ENCODE measurements around the gene TRIM65. TPM values are rescaled to one million over a fixed set of nuclear protein-coding genes. Genes with fewer than 3 reads are reported as not detected.

Gene TRIM65
- total RNA-seq, 1 experiment from 2014 or later: 23.1 TPM

DNA sequence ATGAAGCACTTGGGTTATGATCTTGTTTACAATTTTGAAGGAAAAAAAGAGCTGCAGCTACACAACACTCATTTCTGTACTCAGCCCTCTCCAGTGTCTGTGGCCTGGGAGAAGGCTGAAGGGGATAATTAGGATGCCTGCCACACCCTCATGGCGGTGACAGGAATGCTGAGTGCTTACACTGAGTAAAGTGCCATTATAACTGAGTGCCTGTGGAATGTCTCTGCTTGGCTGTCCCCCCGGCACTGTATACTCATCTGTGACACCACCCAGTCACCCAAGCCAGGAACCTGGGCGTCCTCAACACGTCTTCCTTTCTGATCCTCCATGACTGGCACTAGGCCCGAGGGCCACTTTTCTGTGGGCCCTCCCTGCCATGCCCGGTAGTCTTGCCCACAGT, 11.4 kb upstream of the TRIM65 start:
- TF ChIP-seq, protein P1, sequence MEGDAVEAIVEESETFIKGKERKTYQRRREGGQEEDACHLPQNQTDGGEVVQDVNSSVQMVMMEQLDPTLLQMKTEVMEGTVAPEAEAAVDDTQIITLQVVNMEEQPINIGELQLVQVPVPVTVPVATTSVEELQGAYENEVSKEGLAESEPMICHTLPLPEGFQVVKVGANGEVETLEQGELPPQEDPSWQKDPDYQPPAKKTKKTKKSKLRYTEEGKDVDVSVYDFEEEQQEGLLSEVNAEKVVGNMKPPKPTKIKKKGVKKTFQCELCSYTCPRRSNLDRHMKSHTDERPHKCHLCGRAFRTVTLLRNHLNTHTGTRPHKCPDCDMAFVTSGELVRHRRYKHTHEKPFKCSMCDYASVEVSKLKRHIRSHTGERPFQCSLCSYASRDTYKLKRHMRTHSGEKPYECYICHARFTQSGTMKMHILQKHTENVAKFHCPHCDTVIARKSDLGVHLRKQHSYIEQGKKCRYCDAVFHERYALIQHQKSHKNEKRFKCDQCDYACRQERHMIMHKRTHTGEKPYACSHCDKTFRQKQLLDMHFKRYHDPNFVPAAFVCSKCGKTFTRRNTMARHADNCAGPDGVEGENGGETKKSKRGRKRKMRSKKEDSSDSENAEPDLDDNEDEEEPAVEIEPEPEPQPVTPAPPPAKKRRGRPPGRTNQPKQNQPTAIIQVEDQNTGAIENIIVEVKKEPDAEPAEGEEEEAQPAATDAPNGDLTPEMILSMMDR (IDR thresholded peaks at IDR 0.05; ENCODE audit: insufficient read depth in 1 of 2, low read depth in 1 of 2, low read length in 1 of 2, severe bottlenecking in 1 of 2, unreplicated experiment in 1 of 2): no peak
- no peaks in the 10 kb centered on the region for H3K27me3 ChIP-seq (replicated peaks; ENCODE audit: control insufficient read depth, insufficient read depth, low read length)
- ChIA-PET CTCF (interaction anchor here (1.2 kb wide), 1 partner anchor 99 kb away, joined by 3 read pairs; no protein-coding TSS in a partner anchor), POLR2A (no interaction called here)
- intact Hi-C loops (cut with micrococcal nuclease; ENCODE audit: unreplicated experiment): no loop called here
- peak; percentile 57 to 84 for DNase-seq
- no peaks in the 10 kb centered on the region for H3K36me3 ChIP-seq (ENCODE audit: control insufficient read depth, insufficient read depth, low read length)
- peaks cover 22% of the 10 kb centered on the region for H3K4me1 ChIP-seq
- Mint-ChIP-seq H3K27me3 (ENCODE audit: insufficient read depth, unreplicated experiment) (no peaks in the 10 kb centered on the region), H3K4me3 (ENCODE audit: unreplicated experiment) (peak overlapping the region; percentile 22), H3K4me1 (ENCODE audit: low read depth, unreplicated experiment) (peaks cover 17% of the 10 kb centered on the region), H3K27ac (ENCODE audit: unreplicated experiment) (peak overlapping the region; percentile 91), H3K36me3 (ENCODE audit: insufficient read depth, unreplicated experiment) (peaks cover 24% of the 10 kb centered on the region), H3K9me3 (ENCODE audit: unreplicated experiment) (no peaks in the 10 kb centered on the region)
- BruUV-seq (replicated peaks): no TSS peak
- no peaks in the 10 kb centered on the region for H3K9me3 ChIP-seq
- no peak overlapping the region for H3K4me3 ChIP-seq (ENCODE audit: low read depth, low read length)

DNA sequence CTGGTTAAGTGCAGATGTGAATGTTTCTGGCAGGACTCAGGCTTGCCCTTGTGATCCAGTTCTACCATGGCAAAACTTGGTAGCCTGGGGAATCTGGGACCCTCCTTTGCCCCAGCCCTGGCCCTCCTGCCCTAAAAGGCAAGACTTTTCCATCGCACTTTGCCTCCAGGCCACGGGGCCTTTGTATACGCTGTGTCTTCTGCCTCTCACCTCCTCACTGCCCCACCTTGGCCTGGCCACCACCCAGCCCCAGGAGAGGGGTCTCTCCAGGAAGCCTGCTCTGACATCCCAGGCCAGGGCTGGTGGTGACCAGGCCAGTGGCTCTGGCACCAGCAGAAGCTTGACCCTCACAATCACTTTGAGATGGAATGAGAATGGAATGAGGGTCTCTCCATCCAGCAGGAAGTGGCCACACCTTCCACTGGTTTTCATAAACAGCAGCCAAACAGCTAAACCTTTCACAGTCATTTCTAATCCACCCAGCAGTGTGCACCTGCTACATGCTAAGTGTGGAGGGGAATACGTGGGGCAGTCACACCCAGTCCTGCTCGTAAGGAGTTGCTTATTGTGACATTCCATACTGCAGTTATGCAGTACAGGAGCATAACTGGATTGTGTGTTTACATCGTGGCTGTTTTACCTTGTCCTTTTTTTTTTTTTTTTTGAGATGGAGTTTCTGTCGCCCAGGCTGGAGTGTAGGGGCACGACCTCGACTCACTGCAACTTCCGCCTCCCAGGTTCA, 9.6 kb upstream of the TRIM65 start:
- H3K27ac Mint-ChIP-seq (ENCODE audit: unreplicated experiment): peak overlapping the region; percentile 30
- no peaks in the 10 kb centered on the region for H3K27me3 Mint-ChIP-seq (ENCODE audit: insufficient read depth, unreplicated experiment)
- no peaks in the 10 kb centered on the region for H3K27me3 ChIP-seq (replicated peaks; ENCODE audit: control insufficient read depth, insufficient read depth, low read length)
- H3K9me3 Mint-ChIP-seq (ENCODE audit: unreplicated experiment): no peaks in the 10 kb centered on the region
- intact Hi-C loops (cut with micrococcal nuclease; ENCODE audit: unreplicated experiment): no loop called here
- peaks cover 17% of the 10 kb centered on the region for H3K4me1 Mint-ChIP-seq (ENCODE audit: low read depth, unreplicated experiment)
- H3K36me3 ChIP-seq (ENCODE audit: control insufficient read depth, insufficient read depth, low read length): no peaks in the 10 kb centered on the region
- DNase-seq: peak in 1 of 2 experiments; percentile 37
- no peaks in the 10 kb centered on the region for H3K9me3 ChIP-seq
- H3K36me3 Mint-ChIP-seq (ENCODE audit: insufficient read depth, unreplicated experiment): peaks cover 32% of the 10 kb centered on the region
- peak overlapping the region; percentile 17 for H3K4me3 Mint-ChIP-seq (ENCODE audit: unreplicated experiment)
- no TSS peak for BruUV-seq (replicated peaks)
- ChIA-PET POLR2A (interaction anchor here (0.7 kb wide), 1 partner anchor 104 kb away, joined by 19 read pairs; no protein-coding TSS in a partner anchor), CTCF (interaction anchor here (0.6 to 1.8 kb wide), 15 partner anchors 12 to 227 kb away, joined by 3 to 12 read pairs (median 5); partner anchors contain the start of gene CDK3)
- TF ChIP-seq, protein P1 (IDR thresholded peaks at IDR 0.05; ENCODE audit: insufficient read depth in 1 of 2, low read depth in 1 of 2, low read length in 1 of 2, severe bottlenecking in 1 of 2, unreplicated experiment in 1 of 2): no peak
- H3K4me3 ChIP-seq (ENCODE audit: low read depth, low read length): no peak overlapping the region
- H3K4me1 ChIP-seq: peaks cover 22% of the 10 kb centered on the region

DNA sequence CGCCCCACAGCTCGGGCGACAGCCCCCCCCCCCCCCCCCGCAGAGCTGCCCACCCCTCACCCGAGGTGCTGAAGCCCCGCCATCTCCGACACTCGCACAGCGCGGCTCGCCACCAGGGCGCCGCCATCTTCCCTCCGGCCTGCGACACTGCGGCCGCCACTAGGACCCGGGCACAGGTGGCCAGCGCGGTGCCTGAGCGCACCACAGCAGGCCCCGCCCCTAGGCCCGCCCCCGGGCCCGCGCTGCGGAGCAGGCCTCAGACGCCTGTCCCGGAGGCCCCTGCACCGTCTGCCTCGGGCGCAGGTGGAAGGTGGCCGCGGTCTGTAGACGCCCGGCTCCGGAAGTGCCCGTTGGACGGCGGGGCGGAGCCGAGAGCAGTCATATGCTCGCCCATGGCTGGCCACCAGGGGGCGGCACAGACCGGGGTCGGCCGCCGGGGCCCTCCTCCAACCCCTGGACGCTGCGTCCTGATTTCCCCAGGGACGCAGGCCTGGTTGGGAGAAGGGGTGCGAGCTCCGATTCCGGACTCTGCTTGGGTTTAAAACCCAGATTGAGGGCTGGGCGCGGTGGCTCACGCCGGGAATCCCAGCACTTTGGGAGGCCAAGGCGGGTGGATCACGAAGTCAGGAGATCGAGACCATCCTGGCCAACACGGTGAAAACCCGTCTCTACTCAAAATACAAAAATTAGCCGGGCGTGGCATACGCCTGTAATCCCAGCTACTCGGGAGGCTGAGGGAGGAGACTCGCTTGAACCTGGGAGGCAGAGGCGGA, 8.2 kb upstream of the TRIM65 start, which contains the start of gene MRPL38:
Gene MRPL38 (minus strand): TSS at position 136 of the 773 bp plus-strand sequence. CDS start 9 bp downstream, at position 127.
- peaks cover 22% of the 10 kb centered on the region for H3K4me1 ChIP-seq
- Mint-ChIP-seq H3K27ac (ENCODE audit: unreplicated experiment) (peak within 1 kb of the TSS; percentile 92), H3K36me3 (ENCODE audit: insufficient read depth, unreplicated experiment) (peaks cover 46% of the 10 kb centered on the region), H3K27me3 (ENCODE audit: insufficient read depth, unreplicated experiment) (no peaks in the 10 kb centered on the region), H3K4me1 (ENCODE audit: low read depth, unreplicated experiment) (peaks cover 17% of the 10 kb centered on the region), H3K4me3 (ENCODE audit: unreplicated experiment) (peak within 1 kb of the TSS; percentile 99), H3K9me3 (ENCODE audit: unreplicated experiment) (no peaks in the 10 kb centered on the region)
- peak within 1 kb of the TSS; percentile 66 for H3K4me3 ChIP-seq (ENCODE audit: low read depth, low read length)
- ChIA-PET POLR2A (interaction anchor here (0.7 to 1.6 kb wide), 5 partner anchors 9 to 96 kb away, joined by 3 to 15 read pairs (median 8); partner anchors contain the start of genes CDK3, FBF1 and WBP2), CTCF (interaction anchor here (0.5 to 1.9 kb wide), 22 partner anchors 8 to 582 kb away, joined by 3 to 19 read pairs (median 5); partner anchors contain the start of genes CDK3, FBF1 and TRIM65)
- peak; percentile 97 to 99 for DNase-seq
- H3K9me3 ChIP-seq: no peaks in the 10 kb centered on the region
- TF ChIP-seq, protein P1 (IDR thresholded peaks at IDR 0.05; ENCODE audit: insufficient read depth in 1 of 2, low read depth in 1 of 2, low read length in 1 of 2, severe bottlenecking in 1 of 2, unreplicated experiment in 1 of 2): peak; percentile 95
- BruUV-seq (replicated peaks): TSS peak; percentile 47
- 0 out of 2 replicates have a peak, but pooled peaks cover 2% of the 10 kb centered on the region for H3K36me3 ChIP-seq (ENCODE audit: control insufficient read depth, insufficient read depth, low read length)
- H3K27me3 ChIP-seq (replicated peaks; ENCODE audit: control insufficient read depth, insufficient read depth, low read length): no peaks in the 10 kb centered on the region
- intact Hi-C loops (cut with micrococcal nuclease; ENCODE audit: unreplicated experiment): loop anchor here (1.0 to 2.0 kb wide), 4 partner anchors 36 to 100 kb away; partner anchors contain the start of genes ACOX1, FBF1, TEN1 and WBP2
